H1 (cell line): ENCODE measurements around the gene MGMT. TPM values are rescaled to one million over a fixed set of nuclear protein-coding genes. Genes with fewer than 3 reads are reported as not detected.

Source experiments
- CTCF ChIA-PET: fragments of 300-600 bp; sonication (Branson Sonifier 250); formaldehyde crosslinking; loops from one replicate; lab custom pipeline; 2021; ENCODE audit not compliant: partially characterized antibody; lab: Charles Lee
- POLR2A ChIA-PET: fragments of 300-600 bp; sonication (Branson Sonifier 250); formaldehyde crosslinking; loops from one replicate; lab custom pipeline; 2021; ENCODE audit warnings: inconsistent platforms; ENCODE audit not compliant: partially characterized antibody; lab: Charles Lee
- DNase-seq, 2 experiments: peaks; one replicate each; pipeline versions ENCODE4 v3.0.0 to v3.0.0-alpha.2; 2010 to 2022; ENCODE audit warnings: low spot score in 2 of 2, low read depth in 1 of 2, mixed read lengths in 1 of 2
- FAIRE-seq: peaks from 2 replicates; lab custom pipeline; 2011; peaks lifted over from hg19 to GRCh38; lab: Jason Lieb, UNC
- H2AFZ ChIP-seq: 2 replicates; pipeline ENCODE4 v1.8.1; 2012; ENCODE audit warnings: low read length, inconsistent platforms
- H2AK5ac ChIP-seq: 2 replicates; pipeline ENCODE4 v1.6.1; 2013; ENCODE audit warnings: low read depth, low read length
- H2BK120ac ChIP-seq: replicated peaks from 2 replicates; pipeline ENCODE3; 2013; ENCODE audit warnings: low read depth, low read length, inconsistent platforms
- H2BK12ac ChIP-seq: 2 replicates; pipeline ENCODE4 v1.6.1; 2013; ENCODE audit warnings: low read depth, low read length
- H2BK15ac ChIP-seq: 2 replicates; pipeline ENCODE4 v1.6.1; 2013; ENCODE audit warnings: low read length
- H2BK20ac ChIP-seq: 2 replicates; pipeline ENCODE4 v1.6.1; 2013; ENCODE audit warnings: low read length
- H2BK5ac ChIP-seq: 2 replicates; pipeline ENCODE4 v1.6.1; 2013; ENCODE audit warnings: low read depth, low read length
- H3K14ac ChIP-seq: 2 replicates; pipeline ENCODE4 v1.6.1; 2013; ENCODE audit warnings: inconsistent platforms; ENCODE audit not compliant: insufficient read length
- H3K18ac ChIP-seq: 2 replicates; pipeline ENCODE4 v1.6.1; 2013; ENCODE audit warnings: low read length; ENCODE audit errors: extremely low read depth
- H3K23ac ChIP-seq: 2 replicates; pipeline ENCODE4 v1.6.1; 2013; ENCODE audit warnings: inconsistent platforms; ENCODE audit not compliant: insufficient read length
- H3K23me2 ChIP-seq: 2 replicates; pipeline ENCODE4 v1.6.1; 2013; ENCODE audit warnings: low read depth, low read length
- H3K27ac ChIP-seq: 2 replicates; pipeline ENCODE4 v1.6.1; 2011; ENCODE audit warnings: low read depth, low read length, inconsistent platforms
- H3K27me3 ChIP-seq, 4 experiments: replicated peaks in 1 of 4; 1 replicate in 1 of 4; 2 replicates in 3 of 4; pipeline versions ENCODE4 v1.6.1 to v1.8.1; 2011 to 2013; ENCODE audit warnings: low read length in 3 of 4, mild to moderate bottlenecking in 3 of 4, inconsistent platforms in 2 of 4, mixed read lengths in 2 of 4, moderate library complexity in 1 of 4; ENCODE audit not compliant: control insufficient read depth in 3 of 4, insufficient read depth in 3 of 4; ENCODE audit errors: extremely low read depth in 1 of 4
- H3K36me3 ChIP-seq, 4 experiments: 2 replicates each; pipeline versions ENCODE4 v1.6.1 to v1.8.1; 2011 to 2013; ENCODE audit warnings: mild to moderate bottlenecking in 4 of 4, low read length in 3 of 4, moderate library complexity in 2 of 4, control low read depth in 1 of 4, inconsistent platforms in 1 of 4; ENCODE audit not compliant: insufficient read depth in 4 of 4, control insufficient read depth in 2 of 4
- H3K4ac ChIP-seq: replicated peaks from 2 replicates; pipeline ENCODE3; 2013; ENCODE audit warnings: low read length, low read depth, mixed read lengths, inconsistent platforms; ENCODE audit not compliant: insufficient read length
- H3K4me1 ChIP-seq, 4 experiments: replicated peaks in 1 of 4; 1 replicate in 1 of 4; 2 replicates in 3 of 4; pipeline versions ENCODE4 v1.6.1 to v1.8.1; 2011 to 2013; ENCODE audit warnings: low read length in 3 of 4, inconsistent platforms in 2 of 4, mixed read lengths in 1 of 4; ENCODE audit not compliant: insufficient read depth in 4 of 4, control insufficient read depth in 3 of 4
- H3K4me2 ChIP-seq, 2 experiments: 2 replicates each; pipeline versions ENCODE4 v1.6.1 to v1.8.1; 2011 to 2013; ENCODE audit warnings: low read depth in 2 of 2, low read length in 2 of 2, control low read depth in 1 of 2, inconsistent platforms in 1 of 2, mild to moderate bottlenecking in 1 of 2; ENCODE audit not compliant: insufficient read depth in 1 of 2
- H3K4me3 ChIP-seq, 4 experiments: fragments of 200-600, 300-600 bp in 1 of 4; sonication (generic), shearing (Covaris generic), sonication (Bioruptor Twin) in 1 of 4; 2 replicates each; pipeline versions ENCODE4 v1.5.1 to v1.8.1; 2011 to 2016; ENCODE audit warnings: low read length in 4 of 4, low read depth in 3 of 4, control low read depth in 2 of 4, inconsistent platforms in 2 of 4, mild to moderate bottlenecking in 2 of 4, mixed read lengths in 1 of 4, moderate library complexity in 1 of 4; ENCODE audit not compliant: insufficient read depth in 2 of 4; ENCODE audit errors: extremely low read depth in 1 of 4
- H3K56ac ChIP-seq: replicated peaks from 2 replicates; pipeline ENCODE3; 2013; ENCODE audit warnings: low read depth, mild to moderate bottlenecking, mixed read lengths, low read length, inconsistent platforms; ENCODE audit not compliant: insufficient read length
- H3K79me1 ChIP-seq: 2 replicates; pipeline ENCODE4 v1.6.1; 2013; ENCODE audit warnings: low read depth, low read length, control low read depth
- H3K79me2 ChIP-seq, 2 experiments: 2 replicates each; pipeline versions ENCODE4 v1.6.1 to v1.8.1; 2012 to 2013; ENCODE audit warnings: low read length in 2 of 2, mild to moderate bottlenecking in 2 of 2, inconsistent platforms in 1 of 2; ENCODE audit not compliant: insufficient read depth in 2 of 2, control insufficient read depth in 1 of 2
- H3K9ac ChIP-seq, 4 experiments: replicated peaks in 1 of 4; 1 replicate in 1 of 4; 2 replicates in 3 of 4; pipeline versions ENCODE4 v1.6.1 to v1.8.1; 2011 to 2013; ENCODE audit warnings: low read depth in 3 of 4, low read length in 3 of 4, control low read depth in 2 of 4, mild to moderate bottlenecking in 2 of 4, moderate library complexity in 2 of 4, inconsistent platforms in 1 of 4; ENCODE audit errors: extremely low read depth in 1 of 4
- H3K9me3 ChIP-seq, 2 experiments: 2 replicates each; pipeline versions ENCODE4 v1.6.1 to v1.8.1; 2012 to 2013; ENCODE audit warnings: mild to moderate bottlenecking in 2 of 2, moderate library complexity in 2 of 2, control low read depth in 1 of 2, inconsistent platforms in 1 of 2, low read depth in 1 of 2, low read length in 1 of 2, mixed read lengths in 1 of 2; ENCODE audit not compliant: insufficient read depth in 2 of 2
- H4K20me1 ChIP-seq, 2 experiments: replicated peaks in 1 of 2; 2 replicates each; pipeline versions ENCODE3 to v1.8.1; 2011 to 2013; ENCODE audit warnings: inconsistent platforms in 2 of 2, low read length in 2 of 2, mild to moderate bottlenecking in 1 of 2; ENCODE audit not compliant: insufficient read depth in 2 of 2, control insufficient read depth in 1 of 2
- H4K5ac ChIP-seq: 2 replicates; pipeline ENCODE4 v1.6.1; 2013; ENCODE audit warnings: low read length, low read depth, mixed read lengths, inconsistent platforms; ENCODE audit not compliant: insufficient read length
- H4K8ac ChIP-seq: 2 replicates; pipeline ENCODE4 v1.8.0; 2013; ENCODE audit warnings: mild to moderate bottlenecking, moderate library complexity, low read length, inconsistent platforms; ENCODE audit not compliant: insufficient read depth; ENCODE audit errors: extremely low read depth
- H4K91ac ChIP-seq: replicated peaks from 2 replicates; pipeline ENCODE3; 2013; ENCODE audit warnings: low read length, mixed read lengths, inconsistent platforms; ENCODE audit not compliant: insufficient read length
- ASH2L ChIP-seq: fragments of 200-600, 300-600 bp; sonication (generic); IDR thresholded peaks from one replicate; pipeline ENCODE4 v1.7.1; 2017; ENCODE audit warnings: low read length
- CBX5 ChIP-seq: fragments of 300-800, 300-1000 bp; sonication (generic); IDR thresholded peaks from 2 replicates; pipeline ENCODE4 v1.7.1; 2016; ENCODE audit warnings: antibody characterized with exemption, low read length, low read depth
- CBX8 ChIP-seq: fragments of 300-800, 300-1000 bp; sonication (generic); IDR thresholded peaks from 2 replicates; pipeline ENCODE4 v1.7.1; 2016; ENCODE audit warnings: low read depth, low read length, borderline replicate concordance
- CEBPB ChIP-seq: IDR thresholded peaks from 2 replicates; pipeline ENCODE4 v1.6.1; 2012; ENCODE audit warnings: low read depth, low read length
- EP300 ChIP-seq, 2 experiments: IDR thresholded peaks; 1 replicate in 1 of 2; 2 replicates in 1 of 2; pipeline ENCODE4 v1.6.1; 2011 to 2012; ENCODE audit warnings: low read depth in 2 of 2, low read length in 2 of 2, mild to moderate bottlenecking in 2 of 2, borderline replicate concordance in 1 of 2, inconsistent platforms in 1 of 2, moderate library complexity in 1 of 2
- GTF2F1 ChIP-seq: IDR thresholded peaks from 2 replicates; pipeline ENCODE4 v1.6.1; 2012; ENCODE audit warnings: low read depth, low read length, improper control_type of control experiment, borderline replicate concordance
- POLR2AphosphoS5 ChIP-seq: IDR thresholded peaks from 2 replicates; pipeline ENCODE4 v1.6.1; 2011; ENCODE audit warnings: low read depth, low read length
- SP4 ChIP-seq: IDR thresholded peaks from 2 replicates; pipeline ENCODE4 v1.6.1; 2012; ENCODE audit warnings: low read length, inconsistent platforms
- SRF ChIP-seq: IDR thresholded peaks from 2 replicates; pipeline ENCODE4 v1.6.1; 2011; ENCODE audit warnings: mild to moderate bottlenecking, low read depth, low read length, moderate library complexity
- YY1 ChIP-seq: IDR thresholded peaks from 2 replicates; pipeline ENCODE4 v1.6.1; 2011; ENCODE audit warnings: low read depth, mild to moderate bottlenecking, low read length
- WGBS, 2 experiments: shearing (Covaris generic) in 1 of 2; methylation state at CpG; one replicate each; pipeline versions ENCODE4 v1.1.6 to v1.1.7; 2013 to 2015; ENCODE audit warnings: low lambda C conversion rate in 2 of 2, mixed read lengths in 2 of 2, inconsistent platforms in 1 of 2, low coverage in 1 of 2, missing lambda C conversion rate in 1 of 2; ENCODE audit not compliant: insufficient replicate concordance in 2 of 2, insufficient coverage in 1 of 2, insufficient read length in 1 of 2; ENCODE audit errors: extremely low coverage in 1 of 2, missing lambda C conversion rate in 1 of 2; 5-methylcytosine and 5-hydroxymethylcytosine counted together
- polyA plus RNA-seq, 7 experiments: library from polyadenylated mRNA; depleted of rRNA in 3 of 7; stranded (reverse) in 5 of 7; unstranded in 2 of 7; fragments of >200 nt in 5 of 7; fragments of 200-250 nt in 2 of 7; gene quantifications; 1 replicate in 5 of 7; 2 replicates in 1 of 7; 4 replicates in 1 of 7; pipeline versions ENCODE4 v1.2.1 to v1.2.3, GENCODE V29; 2011 to 2013; ENCODE audit warnings: missing spikeins in 2 of 7, mixed read lengths in 2 of 7
- total RNA-seq: library from RNA; stranded (reverse); fragmentation: NEBNext Ultra II Directional; extraction: Animal tissue kit (Norgen Biotek cat#: 25700); gene quantifications from 2 replicates; pipeline ENCODE4 v1.2.1, GENCODE V29; 2021
- TF ChIP-seq, protein P1 (sequence below): IDR thresholded peaks from 2 replicates; pipeline ENCODE4 v1.6.1; 2012; ENCODE audit warnings: low read length, inconsistent platforms

MGMT gene
- total and polyA plus RNA-seq, 2 of the 8 experiments (the other 6 are each of a cell fraction or from before 2014, with no cell fraction given), result 9.9 to 10.7 TPM

DNA sequence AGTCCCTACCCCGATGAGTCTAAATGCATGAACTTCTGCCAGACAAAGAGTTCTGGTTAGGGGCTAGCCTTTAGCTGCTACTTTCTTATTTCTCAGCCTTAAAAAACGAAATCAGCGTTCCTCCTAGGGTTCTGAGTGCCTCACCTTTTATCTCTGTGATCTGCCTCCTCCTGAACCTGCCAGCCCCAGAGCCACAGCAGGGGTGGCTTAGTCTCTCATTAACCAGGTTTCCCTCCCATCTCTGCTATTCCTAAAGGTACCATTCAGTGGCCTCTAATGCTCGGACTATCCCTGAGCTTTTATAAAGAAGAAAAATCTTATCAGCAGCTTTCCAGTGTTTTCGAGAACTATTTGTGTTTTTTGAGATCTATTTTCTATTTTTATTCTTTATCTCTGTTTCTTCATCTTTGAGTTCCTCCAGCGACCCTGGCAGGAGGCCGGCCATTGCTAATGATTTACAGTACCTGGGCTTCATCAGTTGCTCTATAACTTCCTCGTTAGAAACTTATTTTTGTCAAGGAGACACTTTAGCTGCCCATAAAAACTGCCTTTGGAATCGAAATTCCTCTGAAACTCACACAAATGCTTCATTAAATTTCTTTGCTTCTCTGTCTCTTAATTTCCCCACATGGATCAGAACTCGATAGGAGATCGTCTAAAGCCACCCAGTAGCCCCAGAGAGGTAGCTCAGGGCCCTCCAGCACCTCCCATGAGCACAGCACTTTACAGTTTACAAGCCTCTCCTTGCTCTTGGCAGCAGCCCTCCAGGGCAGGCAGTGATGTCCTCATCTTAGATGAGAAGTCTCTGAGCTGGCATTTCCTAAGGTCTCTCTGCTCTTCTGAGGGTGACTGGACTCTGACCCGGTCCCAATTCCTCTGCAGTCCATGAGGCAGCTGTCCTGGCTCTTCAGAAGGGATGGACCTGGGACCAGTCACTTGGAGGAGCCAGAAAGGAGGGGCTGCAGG is 347.9 kb downstream of the MGMT start:
- Histone ChIP-seq H3K9me3 (peaks cover 7 to 11% of the 10 kb centered on the region in 2 experiments; a peak in 2 of 4 replicates), H3K27me3 (no peaks in the 10 kb centered on the region), H2BK120ac (no peak overlapping the region), H3K14ac (no peak overlapping the region), H3K9ac (no peak overlapping the region), H2BK5ac (no peak overlapping the region), H4K20me1 (no peaks in the 10 kb centered on the region), H2AFZ (no peak overlapping the region), H2BK12ac (no peak overlapping the region), H3K27ac (no peak overlapping the region), H3K79me2 (no peaks in the 10 kb centered on the region), H3K4ac (no peak overlapping the region), H3K18ac (no peak overlapping the region), H4K8ac (no peak overlapping the region), H3K4me2 (no peak overlapping the region), H4K5ac (no peak overlapping the region), H3K23me2 (no peaks in the 10 kb centered on the region), H2AK5ac (no peak overlapping the region), H4K91ac (no peak overlapping the region), H3K4me1 (no peaks in the 10 kb centered on the region), H3K23ac (no peak overlapping the region), H2BK15ac (no peak overlapping the region), H3K4me3 (no peak overlapping the region), H3K56ac (no peak overlapping the region), H3K36me3 (no peaks in the 10 kb centered on the region), H2BK20ac (no peak overlapping the region), H3K79me1 (no peaks in the 10 kb centered on the region)
- DNase-seq, result no peak
- no peak for FAIRE-seq
- CTCF ChIA-PET, result interaction anchor here (0.9 to 1.2 kb wide), 2 partner anchors 39 to 75 kb away, joined by 3 to 4 read pairs; no protein-coding TSS in a partner anchor
- POLR2A ChIA-PET, result no interaction called here
- 87% methylated on average over 12 of the region's 12 CpGs; no CpG with 5 or more reads in 1 of the 2 experiments for WGBS, 2 experiments
- TF ChIP-seq GTF2F1, result no peak
- no peak for TF ChIP-seq SRF
- no peak for TF ChIP-seq EP300 (IDR thresholded peaks at IDR 0.05; ENCODE audit: borderline replicate concordance in 1 of 2, low read depth in 2 of 2, low read length in 2 of 2)
- no peak for TF ChIP-seq SP4
- no peak for TF ChIP-seq YY1
- TF ChIP-seq POLR2AphosphoS5, result no peak
- TF ChIP-seq ASH2L, result no peak
- no peak for TF ChIP-seq CBX5
- no peak for TF ChIP-seq CBX8
- no peak for TF ChIP-seq CEBPB
- TF ChIP-seq, protein P1, sequence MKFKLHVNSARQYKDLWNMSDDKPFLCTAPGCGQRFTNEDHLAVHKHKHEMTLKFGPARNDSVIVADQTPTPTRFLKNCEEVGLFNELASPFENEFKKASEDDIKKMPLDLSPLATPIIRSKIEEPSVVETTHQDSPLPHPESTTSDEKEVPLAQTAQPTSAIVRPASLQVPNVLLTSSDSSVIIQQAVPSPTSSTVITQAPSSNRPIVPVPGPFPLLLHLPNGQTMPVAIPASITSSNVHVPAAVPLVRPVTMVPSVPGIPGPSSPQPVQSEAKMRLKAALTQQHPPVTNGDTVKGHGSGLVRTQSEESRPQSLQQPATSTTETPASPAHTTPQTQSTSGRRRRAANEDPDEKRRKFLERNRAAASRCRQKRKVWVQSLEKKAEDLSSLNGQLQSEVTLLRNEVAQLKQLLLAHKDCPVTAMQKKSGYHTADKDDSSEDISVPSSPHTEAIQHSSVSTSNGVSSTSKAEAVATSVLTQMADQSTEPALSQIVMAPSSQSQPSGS, result no peak
